LNCAP (cell line): ENCODE data around the gene SF3B2.

Experiments
- CTCF ChIP-seq: fragments of 450-650 bp; IDR thresholded peaks from 2 replicates; pipeline ENCODE4 v1.5.1; 2017; ENCODE audit warnings: mild to moderate bottlenecking

Gene SF3B2

DNA sequence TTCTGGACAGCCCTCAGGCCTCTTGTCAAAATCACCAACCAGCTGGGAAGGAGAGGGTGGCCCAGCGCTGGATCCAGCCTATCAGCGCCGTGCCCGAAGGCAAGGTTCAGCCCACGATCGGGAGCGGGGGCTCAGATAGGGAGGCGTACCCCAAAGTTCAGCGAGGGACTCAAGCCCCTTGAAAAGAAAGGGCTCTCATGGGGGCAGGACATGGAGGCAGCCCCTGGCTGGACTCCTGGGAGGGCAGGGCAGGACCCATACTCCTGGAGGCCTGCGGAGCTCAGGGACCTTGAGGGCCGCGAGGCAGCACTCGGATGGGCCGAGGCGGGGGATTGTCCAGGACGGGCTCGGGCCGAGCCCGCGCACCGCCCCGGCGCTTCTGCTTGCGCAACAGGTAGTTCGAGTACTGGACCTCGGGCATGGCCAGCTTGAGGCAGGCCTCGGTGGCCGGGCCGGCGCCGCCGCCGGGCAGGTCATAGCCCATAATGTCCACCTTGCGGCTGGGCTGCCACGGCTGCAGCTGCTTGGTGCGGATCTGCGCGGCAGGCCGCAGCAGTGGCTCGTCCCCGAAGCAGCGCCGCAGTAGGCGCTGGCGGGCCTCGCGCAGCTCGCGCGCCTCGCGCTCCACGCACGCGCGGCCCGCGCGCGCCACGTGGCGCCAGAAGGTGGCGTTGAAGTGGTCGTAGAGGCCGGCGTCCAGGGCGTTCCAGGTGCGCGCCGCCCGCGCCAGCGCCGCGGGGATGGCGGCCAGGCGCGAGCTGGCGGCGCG is 9.8 kb upstream of the SF3B2 start:
- no peak for TF ChIP-seq CTCF

GRCh38 chr11:66042996-66043906 is 8.9 kb upstream of the SF3B2 start:
- TF ChIP-seq CTCF, result no peak

DNA sequence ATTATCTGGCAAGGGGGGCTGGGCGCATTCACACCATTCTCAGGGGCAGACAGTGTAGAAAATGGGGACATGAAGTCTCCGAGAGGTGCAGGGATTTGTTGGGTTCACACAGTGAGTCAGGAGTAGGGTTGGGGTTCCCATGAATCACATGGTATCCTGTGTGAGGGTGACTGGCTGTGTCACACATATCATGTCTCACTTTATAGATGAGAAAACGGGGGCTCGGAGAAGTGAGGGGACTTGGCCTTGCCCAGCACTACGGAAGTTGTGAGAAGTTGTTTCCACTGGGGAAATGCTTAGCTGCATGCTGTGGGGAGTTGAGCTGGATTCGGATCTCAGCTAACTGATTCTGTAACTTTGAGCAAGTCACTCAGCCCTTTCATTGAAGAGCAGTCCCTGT is 7.4 kb upstream of the SF3B2 start:
- no peak for TF ChIP-seq CTCF

GRCh38 chr11:66045177-66045639 is 7.0 kb upstream of the SF3B2 start:
- peak; percentile 97 for TF ChIP-seq CTCF

DNA sequence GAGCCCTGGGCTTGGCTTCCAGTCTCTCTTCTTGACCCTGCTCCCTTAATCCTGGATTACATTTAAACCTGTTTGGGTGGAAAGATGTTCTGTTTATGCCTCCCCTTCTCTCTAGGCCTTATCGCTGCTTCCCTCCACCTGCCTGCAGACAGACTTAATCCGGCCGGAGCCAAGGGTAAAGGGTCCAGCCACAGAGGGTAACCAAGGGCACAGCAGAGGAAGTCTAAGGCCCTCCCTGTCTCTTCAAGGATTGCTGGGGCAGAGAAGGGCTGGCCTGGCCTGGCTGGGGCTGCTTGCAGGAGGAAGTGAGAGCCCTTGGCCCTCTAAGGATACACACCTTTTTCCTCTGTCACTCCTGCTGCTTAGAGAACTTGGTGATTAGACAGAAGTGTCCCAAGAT is 5.3 kb upstream of the SF3B2 start:
- no peak for TF ChIP-seq CTCF

DNA sequence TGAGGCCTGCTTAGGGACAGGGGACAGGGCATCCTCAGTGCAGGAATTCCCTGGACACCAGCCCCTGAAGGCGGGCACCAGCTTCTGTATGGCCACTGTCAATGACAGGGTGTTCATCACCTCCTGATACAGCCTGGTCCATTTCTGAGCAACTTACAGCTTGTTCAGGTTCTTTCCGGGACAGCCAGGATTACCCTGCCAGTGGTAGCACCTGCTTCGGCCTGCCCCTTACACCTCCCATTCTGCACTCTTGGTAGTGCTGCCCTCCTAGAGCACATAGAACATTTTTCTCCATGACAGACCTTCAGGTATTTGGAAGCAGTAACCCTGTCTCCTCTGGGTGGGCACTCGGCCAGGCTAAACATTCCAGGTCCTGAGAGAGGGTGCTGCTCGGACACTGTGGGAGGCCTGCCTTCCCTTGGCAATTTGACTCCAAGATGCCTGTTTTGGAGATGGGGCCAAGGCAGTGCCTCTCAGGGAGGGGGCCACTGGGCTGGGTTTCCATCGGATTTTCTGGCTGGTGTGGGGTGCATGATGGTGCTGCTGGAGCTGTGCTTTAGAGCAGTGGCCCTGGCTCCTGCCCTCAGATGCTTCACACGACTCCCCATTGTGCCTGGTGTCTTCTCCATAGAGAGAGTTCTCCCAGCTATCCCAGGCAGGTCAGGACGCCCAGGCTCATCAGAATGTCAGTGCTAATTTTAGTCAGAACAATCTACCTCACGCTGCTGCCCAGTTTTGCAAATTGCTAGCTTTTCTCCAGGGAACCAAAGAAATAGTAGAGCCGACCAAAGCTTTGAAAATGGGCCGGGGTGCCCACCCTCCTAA is 4.4 kb upstream of the SF3B2 start:
- no peak for TF ChIP-seq CTCF
